DND-41 (cell line): ENCODE measurements around the gene RASAL1.

Experiments
- ATAC-seq: fragments of 200-7000 bp; cut with Tn5 transposase; 3 replicates; pipeline ENCODE4 v1.9.1; 2021; ENCODE audit warnings: low read depth; ENCODE audit not compliant: insufficient read depth
- DNase-seq: peaks from one replicate; pipeline ENCODE4 v3.0.0-alpha.2; 2020
- H2AFZ ChIP-seq: 2 replicates; pipeline ENCODE4 v1.6.0; 2012; ENCODE audit warnings: low read depth, low read length
- H3K27ac ChIP-seq: 2 replicates; pipeline ENCODE4 v1.5.1; 2012; ENCODE audit warnings: low read length, inconsistent platforms
- H3K27me3 ChIP-seq: fragments of 200-600 bp; sonication (generic); 2 replicates; pipeline ENCODE4 v1.6.0; 2012; ENCODE audit warnings: low read length, mild to moderate bottlenecking, inconsistent platforms; ENCODE audit not compliant: insufficient read depth, poor library complexity
- H3K36me3 ChIP-seq: 2 replicates; pipeline ENCODE4 v1.5.1; 2012; ENCODE audit warnings: low read length, inconsistent platforms; ENCODE audit not compliant: insufficient read depth
- H3K4me1 ChIP-seq: 2 replicates; pipeline ENCODE4 v1.5.1; 2012; ENCODE audit warnings: mild to moderate bottlenecking, low read length; ENCODE audit not compliant: insufficient read depth
- H3K4me2 ChIP-seq: 2 replicates; pipeline ENCODE4 v1.6.0; 2012; ENCODE audit warnings: mild to moderate bottlenecking, moderate library complexity, low read length, inconsistent platforms; ENCODE audit not compliant: insufficient read depth
- H3K4me3 ChIP-seq, 2 experiments: fragments of 200-600 bp in 1 of 2; shearing (Covaris generic) in 1 of 2; 2 replicates each; pipeline ENCODE4 v1.5.1; 2012 to 2016; ENCODE audit warnings: inconsistent platforms in 2 of 2, low read length in 2 of 2, mild to moderate bottlenecking in 2 of 2, low read depth in 1 of 2, moderate library complexity in 1 of 2
- H3K79me2 ChIP-seq: 2 replicates; pipeline ENCODE4 v1.6.0; 2012; ENCODE audit warnings: low read length, inconsistent platforms; ENCODE audit not compliant: insufficient read depth
- H3K9ac ChIP-seq: 2 replicates; pipeline ENCODE4 v1.6.0; 2012; ENCODE audit warnings: low read depth, mild to moderate bottlenecking, inconsistent platforms, low read length, moderate library complexity
- H3K9me3 ChIP-seq: 2 replicates; pipeline ENCODE4 v1.5.1; 2012; ENCODE audit warnings: low read length, moderate library complexity, mild to moderate bottlenecking, inconsistent platforms; ENCODE audit not compliant: insufficient read depth, severe bottlenecking
- H4K20me1 ChIP-seq: 2 replicates; pipeline ENCODE4 v1.6.0; 2012; ENCODE audit warnings: low read length; ENCODE audit not compliant: insufficient read depth
- CTCF ChIP-seq: IDR thresholded peaks from 2 replicates; pipeline ENCODE4 v1.5.1; 2012; ENCODE audit warnings: borderline replicate concordance, low read length, moderate library complexity, mild to moderate bottlenecking; ENCODE audit not compliant: poor library complexity, severe bottlenecking; ENCODE audit errors: extremely low read depth
- EZH2 ChIP-seq: IDR thresholded peaks from 3 replicates; pipeline ENCODE4 v1.6.1; 2012; ENCODE audit warnings: borderline replicate concordance, low read depth, mild to moderate bottlenecking, moderate library complexity, low read length, inconsistent platforms; ENCODE audit not compliant: severe bottlenecking

RASAL1 gene

GRCh38 chr12:113157218-113157859 lies 21.8 kb upstream of the RASAL1 start:
- ATAC-seq = no peak

GRCh38 chr12:113155646-113156045 lies 20.1 kb upstream of the RASAL1 start:
- Histone ChIP-seq H3K4me2 (no peak overlapping the region), H4K20me1 (peaks cover 11% of the 10 kb centered on the region), H3K4me3 (no peak overlapping the region), H3K9me3 (no peaks in the 10 kb centered on the region), H3K79me2 (no peaks in the 10 kb centered on the region), H2AFZ (no peak overlapping the region), H3K4me1 (peaks cover 33% of the 10 kb centered on the region), H3K27me3 (no peaks in the 10 kb centered on the region), H3K36me3 (peaks cover 36% of the 10 kb centered on the region), H3K27ac (no peak overlapping the region; the same call in 1 of the 2 replicates), H3K9ac (no peak overlapping the region)
- ATAC-seq (no peak), DNase-seq (peak; percentile 42)
- no peak for TF ChIP-seq EZH2
- TF ChIP-seq CTCF = no peak

More at GRCh38 chr12:113157218-113157859, 21.8 kb upstream of the RASAL1 start:
- H3K4me3 ChIP-seq = no peak overlapping the region
- no peak overlapping the region for H3K4me2 ChIP-seq
- H2AFZ ChIP-seq = no peak overlapping the region
- H3K27ac ChIP-seq = no peak overlapping the region
- peaks cover 52% of the 10 kb centered on the region for H3K36me3 ChIP-seq
- TF ChIP-seq EZH2 (no peak), CTCF (no peak)
- no peak for DNase-seq
- H4K20me1 ChIP-seq = peaks cover 20% of the 10 kb centered on the region
- H3K9ac ChIP-seq = no peak overlapping the region
- H3K4me1 ChIP-seq = peaks cover 28% of the 10 kb centered on the region
- H3K9me3 ChIP-seq = no peaks in the 10 kb centered on the region
- no peaks in the 10 kb centered on the region for H3K79me2 ChIP-seq
- H3K27me3 ChIP-seq = no peaks in the 10 kb centered on the region

GRCh38 chr12:113155060-113155459 lies 19.5 kb upstream of the RASAL1 start:
- Histone ChIP-seq H3K4me1 (peaks cover 35% of the 10 kb centered on the region), H2AFZ (no peak overlapping the region), H3K9ac (no peak overlapping the region), H3K27me3 (no peaks in the 10 kb centered on the region), H3K9me3 (no peaks in the 10 kb centered on the region), H3K4me3 (no peak overlapping the region), H3K27ac (no peak overlapping the region), H3K79me2 (no peaks in the 10 kb centered on the region), H3K36me3 (peaks cover 30% of the 10 kb centered on the region), H4K20me1 (peaks cover 8% of the 10 kb centered on the region), H3K4me2 (peak overlapping the region; percentile 10; the same call in 1 of the 2 replicates)
- DNase-seq = no peak
- no peak for ATAC-seq
- no peak for TF ChIP-seq EZH2
- TF ChIP-seq CTCF = no peak
